NCI-H146 treated with DMSO at 0.1 percent for 48 hours (cell line): Measurements from ENCODE around the gene GSAP.
A peak's percentile ranks its signal among the peaks of the same experiment; 100 is the strongest.

ENCODE experiments used
- DNase-seq: peaks from one replicate; lab custom pipeline; 2025; ENCODE audit not compliant: unreplicated experiment; lab: John Stamatoyannopoulos, UW

The GSAP gene

DNA sequence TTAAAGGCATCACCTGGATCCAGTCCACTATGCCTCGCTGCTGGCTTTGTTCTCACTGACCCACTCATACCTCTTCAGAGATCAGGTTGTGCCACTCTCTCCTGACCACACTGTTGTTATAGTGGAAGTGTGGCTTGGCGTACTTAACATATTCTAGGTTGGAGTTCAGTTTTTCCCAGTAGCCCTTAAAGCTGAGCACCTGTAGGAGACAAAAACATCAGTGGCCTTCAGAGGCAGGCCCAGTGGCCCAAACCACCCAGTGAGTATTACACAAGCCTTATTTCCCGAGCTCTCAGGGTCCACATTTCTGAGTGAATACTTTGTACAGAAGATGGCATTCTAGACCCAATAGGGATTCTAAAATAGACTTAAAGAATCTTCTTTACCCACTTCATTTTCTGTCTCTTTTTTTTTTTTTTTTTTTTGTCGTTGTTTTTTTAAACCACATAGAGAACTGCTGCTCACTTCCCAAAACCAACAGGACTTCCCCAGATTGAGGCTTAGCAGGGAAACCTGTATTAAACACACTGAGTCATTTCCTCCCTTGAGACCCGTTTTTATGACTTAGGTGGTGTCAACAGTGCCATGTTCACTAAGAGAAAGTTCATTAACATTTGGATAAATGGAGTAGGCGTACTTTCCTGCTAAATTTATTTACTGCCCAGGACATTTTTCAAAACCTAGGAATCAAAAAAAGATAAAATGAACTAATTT lies 85.8 kb downstream of the GSAP start:
- no peak for DNase-seq

DNA sequence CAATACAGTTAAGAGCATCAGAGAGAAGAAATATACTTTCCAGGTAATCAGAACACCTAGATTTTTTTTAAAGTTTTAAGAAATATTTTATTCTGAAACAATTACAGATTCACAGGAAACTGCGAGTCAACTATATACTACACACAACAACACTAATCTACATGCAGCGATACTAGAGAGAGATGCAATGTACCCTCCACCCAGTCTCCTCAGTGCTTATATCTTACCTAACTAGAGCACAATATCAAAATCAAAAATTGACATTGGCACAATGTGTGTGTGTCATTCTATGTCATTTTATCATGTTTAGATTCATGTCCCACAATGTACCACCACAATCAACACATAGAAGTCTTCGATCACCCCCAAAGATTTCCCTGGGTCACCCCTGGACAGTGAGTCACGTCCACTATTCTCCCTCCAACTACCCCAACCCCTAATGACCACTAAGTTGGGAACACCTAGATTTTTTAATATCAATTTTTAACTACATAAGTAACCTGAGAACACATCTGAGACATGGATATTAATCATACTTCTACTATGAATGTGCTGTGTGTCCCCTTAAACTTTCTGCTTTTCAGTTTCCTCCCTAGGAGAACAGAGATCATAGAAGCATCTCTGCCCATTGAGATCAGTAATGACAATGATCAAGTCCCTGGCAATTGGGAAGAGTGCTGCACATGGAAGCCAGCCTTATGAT lies 86.5 kb downstream of the GSAP start:
- no peak for DNase-seq

DNA sequence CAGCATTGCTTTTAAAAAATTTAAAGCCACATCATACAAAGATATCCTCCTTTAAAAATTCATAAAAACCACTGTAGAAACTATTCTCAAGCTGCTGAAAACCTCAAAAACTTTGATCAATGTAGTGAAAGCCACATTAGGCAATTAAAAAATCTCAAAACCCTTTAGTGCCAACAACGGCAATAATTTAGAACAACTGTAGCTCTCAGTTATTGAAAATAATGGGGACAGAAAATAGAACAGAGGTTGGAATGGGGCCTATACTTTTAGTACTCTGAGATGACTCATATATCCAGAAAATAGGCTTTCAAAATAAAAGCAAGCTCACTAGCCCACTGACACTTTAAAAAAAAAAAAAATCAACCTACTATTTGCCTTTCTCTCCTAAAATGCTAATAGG lies 87.5 kb downstream of the GSAP start:
- DNase-seq: no peak

DNA sequence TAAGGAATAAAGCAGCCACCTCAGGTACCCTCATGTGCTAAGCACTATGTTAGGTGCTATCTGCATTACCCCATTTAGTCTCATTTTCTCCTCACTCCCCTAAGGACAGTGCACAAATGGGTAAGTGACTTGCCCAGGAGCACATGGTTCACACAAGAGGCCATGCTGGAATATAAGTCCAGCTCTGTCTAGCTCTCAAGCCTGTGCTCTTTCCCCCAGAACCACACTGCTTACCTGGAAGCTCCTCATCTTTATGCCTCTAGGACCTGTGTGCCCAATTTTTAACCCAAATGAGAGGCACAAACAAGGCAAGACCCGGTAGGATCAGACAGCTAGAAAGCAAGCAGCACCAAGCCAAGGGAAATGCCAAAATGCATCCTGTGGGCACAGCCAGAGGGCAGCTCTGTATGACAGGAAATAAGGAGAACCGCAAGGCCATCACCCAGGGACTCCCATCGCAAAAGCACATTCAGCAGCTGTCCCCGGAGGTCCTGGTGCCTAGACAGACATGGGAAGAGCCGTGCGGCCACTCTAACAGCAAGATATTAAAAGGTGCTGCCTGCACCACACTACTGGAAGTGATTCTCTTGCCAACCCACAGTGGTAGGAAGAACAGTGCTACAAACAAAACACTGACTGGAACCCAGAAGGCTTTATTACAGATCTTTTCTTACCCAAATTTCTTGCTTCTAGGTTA lies 88.1 kb downstream of the GSAP start:
- DNase-seq: no peak

DNA sequence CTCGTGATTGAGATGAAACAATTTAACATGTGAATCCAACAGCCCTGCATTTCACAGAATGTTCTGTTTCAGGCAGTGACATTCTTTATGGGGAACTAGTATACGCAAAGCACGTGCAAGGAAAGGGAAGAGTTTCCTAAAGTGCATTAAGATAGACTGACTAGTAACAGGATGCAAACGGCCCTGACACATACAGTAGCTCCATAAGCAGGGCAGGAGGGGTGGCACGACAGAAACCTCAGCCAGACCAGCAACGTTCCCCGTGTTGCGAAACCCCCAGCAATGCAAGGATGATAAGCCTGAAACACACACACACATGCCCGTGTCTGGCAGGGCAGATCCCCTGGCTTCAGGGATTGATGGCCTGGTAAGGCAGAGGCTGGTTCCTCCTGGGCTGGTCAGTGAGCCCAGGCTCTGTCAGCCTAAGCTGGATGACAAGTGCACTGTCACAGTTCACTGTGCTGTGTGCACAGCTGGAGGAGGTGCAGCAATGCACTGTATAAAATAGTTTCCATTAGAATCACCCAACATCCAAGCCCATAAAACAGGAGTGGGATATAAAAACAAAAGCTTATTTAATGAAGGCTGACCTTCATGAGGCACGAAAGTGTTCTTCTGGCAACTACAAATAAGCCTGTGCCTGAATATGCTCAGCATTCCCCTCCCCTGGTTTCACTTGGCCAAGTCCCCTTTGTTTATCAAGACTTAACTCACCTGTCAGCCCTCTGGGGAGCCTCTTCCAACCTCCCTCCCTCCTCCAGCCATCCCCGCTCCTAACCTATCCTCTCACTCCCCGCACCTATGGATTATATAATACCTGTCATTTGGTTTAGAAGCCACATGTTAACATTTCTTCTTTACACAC lies 88.8 kb downstream of the GSAP start:
- DNase-seq: peak; percentile 34

DNA sequence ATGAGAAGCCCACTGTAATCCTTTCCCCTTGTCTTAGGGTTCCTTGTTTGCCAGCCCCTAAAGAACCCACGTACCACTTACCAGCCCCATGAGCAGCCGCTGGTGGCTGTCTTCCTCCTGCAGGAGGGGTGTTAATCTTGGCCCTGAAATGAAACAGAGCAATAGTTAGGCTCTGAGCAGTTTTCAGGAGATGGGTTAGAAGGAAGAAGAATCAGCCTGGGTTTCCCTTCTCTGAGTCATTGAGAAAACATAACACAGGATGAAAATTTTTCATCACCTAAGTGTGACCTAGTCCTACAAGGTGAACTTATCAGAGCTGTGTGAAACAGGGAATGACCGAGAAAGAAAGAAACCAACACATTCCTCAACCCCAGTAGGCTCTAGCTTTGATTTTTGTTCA lies 90.0 kb downstream of the GSAP start:
- no peak for DNase-seq

DNA sequence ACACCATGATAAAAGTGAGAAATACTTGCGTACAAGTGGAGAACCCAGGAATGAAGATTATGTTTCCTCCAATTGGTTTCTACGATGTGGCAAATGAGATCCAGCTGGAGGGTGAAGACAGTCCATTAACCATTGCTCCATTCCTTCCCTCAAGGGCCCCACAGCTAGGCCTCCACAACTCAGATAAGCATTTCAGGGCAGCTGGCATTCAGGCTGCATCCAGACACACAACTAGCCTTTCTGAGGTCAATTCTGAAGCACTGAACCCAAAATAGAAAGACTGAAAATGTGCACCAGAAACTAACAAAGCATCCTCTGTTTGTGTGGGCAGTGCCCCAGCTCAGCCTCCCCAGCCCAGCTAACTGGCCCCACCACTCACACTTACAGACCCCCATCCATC lies 94.8 kb downstream of the GSAP start:
- DNase-seq: no peak

DNA sequence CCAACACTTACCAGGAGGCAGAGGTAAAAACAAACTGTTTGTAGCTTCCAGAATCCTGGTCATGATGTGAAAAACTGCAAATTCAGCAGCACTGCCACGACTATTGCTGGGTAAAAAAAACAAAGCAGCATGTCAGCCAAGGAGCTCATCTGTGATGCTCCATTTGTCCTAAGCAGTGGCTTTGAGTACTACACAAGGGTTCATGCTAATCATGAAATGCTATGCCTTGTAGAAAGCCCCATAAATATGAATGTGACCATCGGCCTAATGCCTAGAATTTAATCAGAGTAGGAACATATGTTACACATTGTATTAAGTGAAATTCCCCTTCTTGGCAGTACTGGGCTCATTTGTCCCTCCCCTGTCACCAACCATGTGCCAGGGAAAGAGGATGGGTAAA lies 95.4 kb downstream of the GSAP start:
- DNase-seq: no peak

DNA sequence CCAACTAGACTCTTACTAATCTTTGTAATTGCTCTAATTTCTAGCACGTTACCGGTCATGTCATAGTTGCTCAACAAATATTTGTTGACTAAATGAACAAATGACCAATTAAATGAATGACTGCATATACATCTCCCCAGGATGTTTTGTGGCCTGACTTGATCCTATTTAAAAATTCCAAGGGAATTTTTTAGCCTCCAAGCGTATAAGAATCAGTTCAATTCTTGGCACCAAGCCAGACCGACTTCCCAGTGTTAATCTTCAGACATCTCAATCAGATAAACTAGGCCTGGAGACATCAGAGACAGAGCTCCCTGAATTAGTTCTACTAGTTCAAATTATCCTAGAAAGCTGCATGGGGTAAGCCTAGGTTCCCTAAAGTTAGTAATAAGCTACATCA lies 96.0 kb downstream of the GSAP start:
- DNase-seq: no peak

DNA sequence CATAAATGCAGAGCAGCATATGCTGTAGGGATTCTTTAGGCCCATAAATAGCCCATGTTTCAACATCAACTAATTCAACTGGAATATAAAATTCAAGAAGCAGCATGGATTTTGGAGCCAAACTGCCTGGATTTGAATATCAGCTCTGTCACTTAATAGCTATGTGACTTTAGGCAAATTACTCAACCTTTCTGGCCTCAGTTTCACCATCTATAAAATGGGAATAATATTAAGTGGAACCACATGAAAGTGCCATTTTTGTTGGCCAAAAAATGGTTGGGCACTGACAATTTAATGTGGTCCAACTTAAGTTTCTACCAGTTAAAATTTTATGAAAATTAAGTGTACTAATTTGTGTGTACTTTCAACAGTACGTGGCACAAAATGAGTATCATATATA lies 98.1 kb downstream of the GSAP start:
- DNase-seq: no peak

DNA sequence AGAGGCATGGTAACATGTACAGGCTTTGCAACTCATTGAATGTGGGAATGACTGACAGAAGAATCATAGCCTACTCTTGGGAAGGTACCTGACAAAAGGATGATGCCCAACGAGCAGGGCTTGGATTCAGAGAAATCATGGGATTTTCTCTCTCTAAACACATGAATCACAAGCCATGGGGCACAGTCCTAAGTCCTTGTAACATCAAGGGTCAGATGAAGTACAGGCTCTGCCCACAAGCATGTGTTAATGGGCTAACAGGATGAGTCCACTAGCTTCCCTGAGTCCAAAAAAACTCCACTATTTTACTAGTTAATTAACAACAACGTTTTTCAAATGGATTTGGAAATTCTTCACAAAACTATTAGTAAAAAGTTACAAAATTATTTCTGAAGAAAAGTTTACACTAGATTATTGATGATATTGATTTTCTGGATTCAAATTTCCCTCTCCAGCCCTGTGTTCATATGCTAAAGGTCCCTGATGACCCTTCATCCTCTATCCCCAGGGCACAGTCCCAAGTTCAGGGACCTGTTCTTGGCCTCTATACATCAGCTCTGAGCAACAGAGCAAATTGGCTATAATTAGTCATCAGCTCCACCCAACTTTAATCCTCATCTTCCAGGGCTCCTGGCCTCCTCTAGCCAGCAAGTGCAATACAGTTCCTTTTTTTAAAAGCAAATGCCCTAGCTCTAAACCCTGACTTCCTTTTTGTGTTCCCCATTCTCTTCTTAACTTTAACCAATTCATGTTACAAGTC lies 99.8 kb downstream of the GSAP start:
- no peak for DNase-seq

DNA sequence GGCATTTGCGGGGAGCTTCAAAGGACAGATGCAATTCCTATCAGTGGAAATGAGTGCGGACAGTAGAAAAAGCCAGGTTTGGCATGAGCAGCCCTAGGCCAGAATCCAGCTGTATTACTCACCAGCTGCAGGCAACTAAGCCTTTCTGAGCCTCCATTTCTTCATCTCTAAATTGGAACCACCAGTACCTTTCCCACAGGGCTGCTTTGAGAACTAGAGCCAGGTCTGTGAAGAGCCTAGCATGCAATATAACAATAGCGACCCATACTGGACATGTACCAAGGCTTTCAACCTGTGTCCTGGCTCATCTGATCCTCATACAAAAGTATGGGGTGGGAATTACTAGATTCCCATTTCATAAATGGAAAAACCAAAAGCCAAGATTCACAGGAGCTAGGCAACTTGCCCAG lies 101.0 kb downstream of the GSAP start:
- DNase-seq: peak; percentile 85

DNA sequence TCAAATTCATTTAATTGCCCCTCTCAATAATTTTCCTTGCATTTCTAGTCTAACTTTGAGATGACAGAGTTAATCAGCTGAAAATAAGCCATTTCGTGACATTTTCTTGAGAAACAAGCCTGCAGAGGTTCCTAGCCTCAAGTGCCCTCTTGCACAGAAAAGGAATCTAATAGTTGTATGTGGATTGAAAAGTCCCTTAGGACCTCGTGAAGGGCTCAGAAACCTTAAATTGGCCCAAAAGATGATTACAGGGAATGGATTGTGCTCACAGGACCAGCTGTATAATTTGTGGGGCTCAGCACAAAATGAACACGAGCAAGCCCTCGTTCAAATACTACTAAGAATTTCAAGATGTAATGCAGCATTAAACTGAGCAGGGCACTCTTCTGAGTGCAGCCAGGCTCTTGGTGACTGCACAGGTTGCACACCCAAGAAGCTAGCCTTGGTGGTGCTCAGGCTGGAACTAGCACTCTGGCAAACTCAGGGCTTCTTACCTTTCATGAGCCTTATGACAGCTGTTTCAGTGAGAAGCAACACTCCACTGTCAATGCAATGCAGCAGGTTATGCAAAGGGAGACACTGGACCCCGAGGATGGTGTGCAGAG lies 102.2 kb downstream of the GSAP start:
- no peak for DNase-seq

DNA sequence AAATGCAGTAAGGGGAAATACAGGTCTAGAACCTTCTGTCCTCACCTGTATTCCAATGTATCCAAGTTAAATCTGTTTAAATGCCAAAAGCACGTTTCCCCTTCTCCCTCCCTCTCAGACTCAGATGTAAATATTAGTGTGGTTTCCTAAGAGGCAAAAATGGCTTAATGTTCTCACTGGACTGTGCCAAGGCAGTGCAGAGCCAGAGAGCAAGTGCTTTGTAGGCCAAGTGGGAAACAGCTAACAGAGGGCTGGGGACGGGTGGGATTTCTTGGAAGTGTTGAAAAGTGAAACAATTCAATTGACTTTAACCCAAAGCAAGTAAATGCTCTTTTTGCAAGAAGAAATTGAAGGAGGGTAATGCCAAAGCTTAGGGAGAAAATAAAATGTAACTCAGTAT lies 103.1 kb downstream of the GSAP start:
- DNase-seq: no peak

DNA sequence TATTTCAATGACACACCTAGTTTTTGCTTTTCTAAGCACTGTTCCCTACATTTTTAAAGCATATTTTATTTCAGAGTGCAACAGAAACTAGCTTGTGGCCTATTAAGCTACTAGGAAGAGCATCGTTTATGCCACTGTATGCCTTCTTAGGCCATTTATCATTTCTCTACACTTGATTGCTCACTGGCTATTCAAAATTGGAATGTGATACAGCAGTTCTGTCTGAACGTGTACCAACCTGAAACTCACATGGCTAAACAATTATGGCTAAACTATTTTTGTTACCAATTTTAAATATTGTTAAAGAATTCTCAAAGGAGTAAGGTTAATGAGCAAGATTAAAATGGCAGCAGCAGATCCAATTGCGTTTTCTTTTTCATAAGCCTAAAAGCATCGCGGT lies 105.2 kb downstream of the GSAP start:
- DNase-seq: peak; percentile 17

DNA sequence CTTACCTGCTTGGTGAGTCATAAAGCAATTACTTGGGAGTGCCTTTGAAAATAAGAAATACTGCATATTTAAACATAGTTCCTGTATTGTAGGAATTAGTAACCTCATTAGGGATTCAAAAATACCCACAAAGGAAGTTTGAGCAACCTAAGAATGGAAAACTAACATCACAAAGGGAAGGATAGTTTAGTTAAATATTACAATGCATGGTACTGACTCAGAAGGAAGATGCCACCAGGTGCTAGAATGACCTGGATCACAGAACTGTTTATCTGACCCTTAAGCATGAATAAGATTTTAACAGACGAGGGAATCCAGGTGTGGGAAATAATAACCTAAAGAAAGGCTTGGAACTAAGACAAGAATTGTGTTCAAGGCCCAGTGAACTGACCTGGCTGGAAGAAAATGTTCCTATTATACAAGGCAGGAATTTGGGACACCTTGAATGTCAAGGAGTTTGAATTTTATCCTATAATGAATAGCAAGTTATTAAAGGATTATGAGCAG lies 106.4 kb downstream of the GSAP start:
- no peak for DNase-seq

DNA sequence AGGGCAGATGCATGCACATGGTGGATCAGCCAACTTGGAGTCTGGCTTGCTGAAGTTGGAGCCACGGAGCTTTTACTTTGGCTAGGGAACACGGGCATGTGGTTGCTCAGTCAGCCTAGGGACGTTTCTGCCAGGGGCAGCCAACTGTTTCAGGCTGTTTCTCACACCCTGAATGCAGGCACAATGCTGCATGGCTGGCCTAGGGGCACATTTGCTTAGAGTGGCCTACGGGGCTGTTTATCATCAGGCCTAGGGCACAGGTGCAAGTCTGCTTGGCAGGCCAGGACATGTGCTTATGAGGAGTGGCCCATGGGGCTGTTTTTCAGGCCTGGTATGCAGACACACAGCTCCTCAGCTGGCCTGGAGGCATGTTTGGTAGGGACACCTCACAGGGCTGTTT lies 107.4 kb downstream of the GSAP start:
- DNase-seq: no peak

DNA sequence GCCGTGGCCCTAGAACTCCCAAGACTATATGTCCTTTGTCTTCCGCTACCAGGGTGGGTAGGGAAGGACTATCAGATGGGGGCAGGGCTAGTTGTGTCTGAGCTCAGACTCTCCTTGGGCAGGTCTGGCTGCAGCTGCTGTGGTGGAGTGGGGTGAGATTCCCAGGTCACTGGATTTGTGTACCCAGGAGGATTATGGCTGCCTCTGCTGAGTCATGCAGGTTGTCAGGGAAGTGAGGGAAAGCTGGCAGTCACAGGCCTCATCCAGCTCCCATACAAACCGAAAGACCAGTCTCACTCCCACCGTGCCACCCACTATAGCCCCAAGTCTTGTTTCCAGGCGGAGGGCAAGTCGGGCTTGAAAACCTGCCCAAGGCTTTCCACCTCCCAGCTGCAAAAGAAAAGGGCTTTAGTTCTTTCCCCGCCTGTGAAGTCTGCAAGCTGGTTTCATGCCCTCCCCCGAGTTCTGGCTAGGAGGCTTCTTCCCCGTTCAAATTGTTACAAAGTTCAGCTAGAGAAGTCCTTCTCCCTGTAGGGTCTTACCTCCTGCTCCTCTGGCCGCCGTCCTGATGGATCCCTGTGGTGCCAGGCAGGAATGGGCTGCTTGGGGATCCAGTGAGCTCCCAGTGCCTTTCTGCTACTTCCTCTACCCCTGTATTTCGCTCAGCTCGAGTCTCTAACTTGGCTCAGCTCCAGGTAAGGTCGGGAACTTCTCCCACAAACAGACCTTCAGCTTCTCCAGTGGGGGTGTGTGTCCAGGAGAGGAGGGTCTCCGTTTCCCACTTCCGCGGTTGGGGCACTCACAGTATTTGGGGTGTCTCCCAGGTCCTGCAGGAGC lies 109.7 kb downstream of the GSAP start:
- DNase-seq: no peak

DNA sequence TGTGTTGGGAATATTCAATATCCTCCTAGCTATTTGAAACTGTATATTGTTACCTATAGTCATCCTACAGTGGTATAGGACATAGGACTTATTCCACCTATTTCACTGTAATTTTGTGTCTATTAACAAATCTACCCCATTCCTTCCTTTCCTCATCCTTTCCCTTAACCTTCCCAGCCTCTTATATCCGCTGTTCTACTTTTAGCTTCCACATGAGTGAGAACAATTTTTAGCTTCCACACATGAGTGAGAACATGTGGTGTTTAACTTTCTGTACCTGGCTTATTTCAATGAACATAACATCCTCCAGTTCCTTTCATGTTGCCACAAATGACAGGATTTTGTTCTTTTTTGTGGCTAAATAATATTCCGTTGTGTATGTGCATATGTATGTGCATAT lies 120.6 kb downstream of the GSAP start:
- DNase-seq: no peak
